Keratinocyte (primary cell): ENCODE measurements around the gene ABLIM1. TPM values are rescaled to one million over a fixed set of nuclear protein-coding genes. Genes with fewer than 3 reads are reported as not detected.

Experiments used
- DNase-seq: peaks from one replicate; pipeline ENCODE4 v3.0.0-alpha.2; 2011; ENCODE audit warnings: low read depth, missing footprints, low spot score
- FAIRE-seq: peaks from 2 replicates; lab custom pipeline; 2011; peaks lifted over from hg19 to GRCh38; lab: Jason Lieb, UNC
- H2AFZ ChIP-seq: 2 replicates; pipeline ENCODE4 v1.6.0; 2012; ENCODE audit warnings: low read length, control low read depth, inconsistent platforms; ENCODE audit not compliant: control insufficient read depth
- H3K27ac ChIP-seq: 2 replicates; pipeline ENCODE4 v1.5.1; 2011; ENCODE audit warnings: low read length; ENCODE audit not compliant: control insufficient read depth, insufficient read depth
- H3K27me3 ChIP-seq: 3 replicates; pipeline ENCODE4 v1.6.0; 2011; ENCODE audit warnings: low read length; ENCODE audit not compliant: control insufficient read depth, insufficient read depth; ENCODE audit errors: extremely low read depth
- H3K36me3 ChIP-seq, 2 experiments: 2 replicates in 1 of 2; 3 replicates in 1 of 2; pipeline ENCODE4 v1.5.1; 2011; ENCODE audit warnings: low read length in 2 of 2, mild to moderate bottlenecking in 1 of 2; ENCODE audit not compliant: control insufficient read depth in 2 of 2, insufficient read depth in 2 of 2; ENCODE audit errors: extremely low read depth in 1 of 2
- H3K4me1 ChIP-seq: 3 replicates; pipeline ENCODE4 v1.5.1; 2011; ENCODE audit warnings: low read length; ENCODE audit not compliant: control insufficient read depth, insufficient read depth; ENCODE audit errors: extremely low read depth
- H3K4me2 ChIP-seq: 3 replicates; pipeline ENCODE4 v1.6.0; 2011; ENCODE audit warnings: low read depth, low read length; ENCODE audit not compliant: control insufficient read depth, insufficient read depth; ENCODE audit errors: extremely low read depth
- H3K4me3 ChIP-seq, 3 experiments: fragments of 200-600 bp in 1 of 3; sonication (generic) in 1 of 3; 2 replicates in 2 of 3; 3 replicates in 1 of 3; pipeline ENCODE4 v1.5.1; 2011 to 2016; ENCODE audit warnings: low read length in 3 of 3, mild to moderate bottlenecking in 3 of 3, control low read depth in 2 of 3, inconsistent platforms in 1 of 3, low read depth in 1 of 3, mixed read lengths in 1 of 3, mixed run types in 1 of 3, moderate library complexity in 1 of 3; ENCODE audit not compliant: control insufficient read depth in 2 of 3, insufficient read depth in 2 of 3; ENCODE audit errors: extremely low read depth in 1 of 3
- H3K79me2 ChIP-seq: 2 replicates; pipeline ENCODE4 v1.6.0; 2012; ENCODE audit warnings: low read length; ENCODE audit not compliant: control insufficient read depth, insufficient read depth
- H3K9ac ChIP-seq: 3 replicates; pipeline ENCODE4 v1.6.0; 2011; ENCODE audit warnings: low read length; ENCODE audit not compliant: control insufficient read depth, insufficient read depth; ENCODE audit errors: extremely low read depth
- H3K9me1 ChIP-seq: 3 replicates; pipeline ENCODE4 v1.6.0; 2011; ENCODE audit warnings: low read length; ENCODE audit not compliant: control insufficient read depth, insufficient read depth; ENCODE audit errors: extremely low read depth
- H3K9me3 ChIP-seq: 2 replicates; pipeline ENCODE4 v1.5.1; 2012; ENCODE audit warnings: low read depth, low read length; ENCODE audit not compliant: control insufficient read depth
- H4K20me1 ChIP-seq: 3 replicates; pipeline ENCODE4 v1.6.0; 2011; ENCODE audit warnings: low read length; ENCODE audit not compliant: control insufficient read depth, insufficient read depth; ENCODE audit errors: extremely low read depth
- CTCF ChIP-seq, 3 experiments: IDR thresholded peaks in 1 of 3; conservative IDR thresholded peaks in 1 of 3; optimal IDR thresholded peaks in 1 of 3; 2 replicates in 2 of 3; 3 replicates in 1 of 3; pipeline versions ENCODE3 to v1.5.1; 2011; ENCODE audit warnings: low read length in 3 of 3, mild to moderate bottlenecking in 3 of 3, moderate library complexity in 2 of 3, control low read depth in 1 of 3, inconsistent platforms in 1 of 3; ENCODE audit not compliant: insufficient read depth in 2 of 3; ENCODE audit errors: extremely low read depth in 1 of 3
- EZH2 ChIP-seq: IDR thresholded peaks from one replicate; pipeline ENCODE4 v1.6.1; 2012; ENCODE audit warnings: inconsistent platforms, mild to moderate bottlenecking, low read length, moderate library complexity
- dilution Hi-C: fragments of 300-500 bp; cut with MboI; formaldehyde crosslinking; loops from one replicate; pipeline ENCODE4 v1.7.0; 2020; ENCODE audit warnings: low sequenced_read_pairs; ENCODE audit not compliant: extremely low pct_ligation_motif_present
- polyA plus RNA-seq, 5 experiments: library from polyadenylated mRNA; depleted of rRNA in 3 of 5; stranded (reverse) in 3 of 5; stranded (forward) in 1 of 5; unstranded in 1 of 5; fragments of >200 nt; gene quantifications; 1 replicate in 1 of 5; 2 replicates in 3 of 5; 3 replicates in 1 of 5; pipeline versions ENCODE4 v1.2.1 to v1.2.3, GENCODE V29; 2011 to 2012; ENCODE audit warnings: missing spikeins in 2 of 5, low read depth in 1 of 5, low replicate concordance in 1 of 5

Gene ABLIM1
- polyA plus RNA-seq, 1 donor (not counting 4 experiments of a cell fraction or from before 2014, with no cell fraction given) = 55.2 TPM

GRCh38 chr10:114389426-114389825 lies 268.6 kb downstream of the ABLIM1 start:
- Histone ChIP-seq H2AFZ (no peak overlapping the region), H3K79me2 (peaks cover 79% of the 10 kb centered on the region), H3K4me3 (no peak overlapping the region), H3K4me2 (peak overlapping the region; percentile 9), H3K27me3 (no peaks in the 10 kb centered on the region), H4K20me1 (no peaks in the 10 kb centered on the region), H3K4me1 (peaks cover 65% of the 10 kb centered on the region), H3K27ac (no peak overlapping the region), H3K9me1 (peaks cover 9% of the 10 kb centered on the region), H3K9me3 (no peaks in the 10 kb centered on the region), H3K36me3 (peaks cover 0 to 20% of the 10 kb centered on the region in 2 experiments), H3K9ac (no peak overlapping the region)
- FAIRE-seq (peak; percentile 43), DNase-seq (no peak)
- no peak for TF ChIP-seq CTCF (optimal IDR thresholded peaks at IDR 0.05 in 1 of 3, IDR thresholded peaks at IDR 0.05 in 1 of 3, conservative IDR thresholded peaks at IDR 0.05 in 1 of 3; ENCODE audit: extremely low read depth in 1 of 3, insufficient read depth in 2 of 3, low read length in 3 of 3)
- TF ChIP-seq EZH2 = no peak
- dilution Hi-C loops = no loop called here

GRCh38 chr10:114388275-114388674 lies 269.8 kb downstream of the ABLIM1 start:
- TF ChIP-seq CTCF (optimal IDR thresholded peaks at IDR 0.05 in 1 of 3, IDR thresholded peaks at IDR 0.05 in 1 of 3, conservative IDR thresholded peaks at IDR 0.05 in 1 of 3; ENCODE audit: extremely low read depth in 1 of 3, insufficient read depth in 2 of 3, low read length in 3 of 3) (no peak), EZH2 (no peak)
- peaks cover 6% of the 10 kb centered on the region for H3K9me1 ChIP-seq
- no peak overlapping the region for H3K4me2 ChIP-seq
- FAIRE-seq = peak; percentile 13
- no peak overlapping the region for H2AFZ ChIP-seq
- dilution Hi-C loops = no loop called here
- no peak overlapping the region for H3K9ac ChIP-seq
- no peaks in the 10 kb centered on the region for H3K9me3 ChIP-seq
- peaks cover 2 to 20% of the 10 kb centered on the region in 2 experiments for H3K36me3 ChIP-seq
- H4K20me1 ChIP-seq = no peaks in the 10 kb centered on the region
- H3K4me1 ChIP-seq = peaks cover 54% of the 10 kb centered on the region
- H3K79me2 ChIP-seq = peaks cover 77% of the 10 kb centered on the region
- H3K27me3 ChIP-seq = no peaks in the 10 kb centered on the region
- no peak overlapping the region for H3K4me3 ChIP-seq
- H3K27ac ChIP-seq = no peak overlapping the region
- peak; percentile 69 for DNase-seq
